Large intestine (tissue), 3 donors: ENCODE results near the gene TSPYL2. TPM values are rescaled to one million over a fixed set of nuclear protein-coding genes. Genes with fewer than 3 reads are reported as not detected.
A peak's percentile ranks its signal among the peaks of the same experiment; 100 is the strongest.

Source experiments
- DNase-seq, 2 donors: peaks; one replicate each; pipeline versions ENCODE4 v3.0.0 to v3.0.0-alpha.2; 2013
- H3K27ac ChIP-seq: one replicate; pipeline ENCODE4 v1.5.1; 2013; ENCODE audit warnings: low read length
- H3K27me3 ChIP-seq: 2 replicates; pipeline ENCODE4 v1.6.1; 2013; ENCODE audit warnings: low read length; ENCODE audit not compliant: control insufficient read depth, insufficient read depth
- H3K36me3 ChIP-seq: 2 replicates; pipeline ENCODE4 v1.6.1; 2013; ENCODE audit warnings: low read length; ENCODE audit not compliant: control insufficient read depth, insufficient read depth
- H3K4me1 ChIP-seq: one replicate; pipeline ENCODE4 v1.6.1; 2013; ENCODE audit warnings: low read length; ENCODE audit not compliant: control insufficient read depth, insufficient read depth
- H3K4me3 ChIP-seq: one replicate; pipeline ENCODE4 v1.5.1; 2013; ENCODE audit warnings: low read length
- H3K9me3 ChIP-seq: one replicate; pipeline ENCODE4 v1.6.1; 2013; ENCODE audit warnings: mild to moderate bottlenecking, low read depth, low read length, moderate library complexity; ENCODE audit not compliant: control insufficient read depth
- WGBS: methylation state at CpG from one replicate; pipeline ENCODE4 v1.1.5; 2013; ENCODE audit warnings: low lambda C conversion rate; ENCODE audit not compliant: insufficient coverage; 5-methylcytosine and 5-hydroxymethylcytosine counted together
- polyA plus RNA-seq: library from polyadenylated mRNA; unstranded; fragments of 120-200 nt; gene quantifications from one replicate; pipeline ENCODE4 v1.2.1, GENCODE V29; 2013

Gene TSPYL2
- polyA plus RNA-seq, 1 donor: 19.6 TPM

GRCh38 chrX:53056292-53056691 is 25.9 kb upstream of the TSPYL2 start:
- H3K36me3 ChIP-seq: no peaks in the 10 kb centered on the region
- no peak overlapping the region for H3K4me3 ChIP-seq
- WGBS: no CpG with 5 or more reads among the region's 5 CpGs
- DNase-seq: no peak
- no peaks in the 10 kb centered on the region for H3K4me1 ChIP-seq
- H3K9me3 ChIP-seq: no peaks in the 10 kb centered on the region
- H3K27ac ChIP-seq: no peak overlapping the region
- H3K27me3 ChIP-seq: no peaks in the 10 kb centered on the region

GRCh38 chrX:53065104-53065503 is 17.1 kb upstream of the TSPYL2 start:
- no peak overlapping the region for H3K4me3 ChIP-seq
- WGBS: 80% methylated on average over 1 of the region's 1 CpG
- H3K4me1 ChIP-seq: peaks cover 7% of the 10 kb centered on the region
- H3K36me3 ChIP-seq: no peaks in the 10 kb centered on the region
- no peak overlapping the region for H3K27ac ChIP-seq
- no peaks in the 10 kb centered on the region for H3K9me3 ChIP-seq
- H3K27me3 ChIP-seq: no peaks in the 10 kb centered on the region
- DNase-seq: no peak

- no CpG with 5 or more reads among the region's 10 CpGs for WGBS
- Histone ChIP-seq H3K27ac (no peak overlapping the region), H3K27me3 (no peaks in the 10 kb centered on the region), H3K9me3 (no peaks in the 10 kb centered on the region), H3K4me3 (no peak overlapping the region), H3K4me1 (no peaks in the 10 kb centered on the region), H3K36me3 (no peaks in the 10 kb centered on the region)
- DNase-seq: no peak
Observed at GRCh38 chrX:53071064-53071463, 11.1 kb upstream of the TSPYL2 start.

GRCh38 chrX:53071604-53072417 is 10.4 kb upstream of the TSPYL2 start:
- Histone ChIP-seq H3K4me1 (no peaks in the 10 kb centered on the region), H3K4me3 (peak overlapping the region; percentile 27), H3K36me3 (no peaks in the 10 kb centered on the region), H3K27me3 (no peaks in the 10 kb centered on the region), H3K9me3 (no peaks in the 10 kb centered on the region), H3K27ac (no peak overlapping the region)
- DNase-seq: peak; percentile 60 to 73
- WGBS: 0% methylated on average over 4 of the region's 31 CpGs

GRCh38 chrX:53072418-53073114 is 9.6 kb upstream of the TSPYL2 start:
- Histone ChIP-seq H3K36me3 (no peaks in the 10 kb centered on the region), H3K4me3 (no peak overlapping the region), H3K4me1 (no peaks in the 10 kb centered on the region), H3K27ac (no peak overlapping the region), H3K9me3 (no peaks in the 10 kb centered on the region), H3K27me3 (no peaks in the 10 kb centered on the region)
- no CpG with 5 or more reads among the region's 9 CpGs for WGBS
- no peak for DNase-seq

- Histone ChIP-seq H3K4me1 (no peaks in the 10 kb centered on the region), H3K27me3 (no peaks in the 10 kb centered on the region), H3K27ac (no peak overlapping the region), H3K9me3 (no peaks in the 10 kb centered on the region), H3K36me3 (no peaks in the 10 kb centered on the region), H3K4me3 (no peak overlapping the region)
- DNase-seq: no peak
- no CpG with 5 or more reads among the region's 6 CpGs for WGBS
Observed at GRCh38 chrX:53073115-53073586, 9.0 kb upstream of the TSPYL2 start.

GRCh38 chrX:53075011-53075410 is 7.2 kb upstream of the TSPYL2 start:
- no peak for DNase-seq
- WGBS: no CpG with 5 or more reads among the region's 7 CpGs

GRCh38 chrX:53076671-53077070 is 5.5 kb upstream of the TSPYL2 start:
- H3K27ac ChIP-seq: no peak overlapping the region
- no peaks in the 10 kb centered on the region for H3K9me3 ChIP-seq
- H3K4me1 ChIP-seq: no peaks in the 10 kb centered on the region
- no CpG with 5 or more reads among the region's 21 CpGs for WGBS
- no peak for DNase-seq
- no peaks in the 10 kb centered on the region for H3K27me3 ChIP-seq
- no peaks in the 10 kb centered on the region for H3K36me3 ChIP-seq
- no peak overlapping the region for H3K4me3 ChIP-seq

More at GRCh38 chrX:53075011-53075410, 7.2 kb upstream of the TSPYL2 start:
- Histone ChIP-seq H3K9me3 (no peaks in the 10 kb centered on the region), H3K4me1 (no peaks in the 10 kb centered on the region), H3K27ac (no peak overlapping the region), H3K36me3 (no peaks in the 10 kb centered on the region), H3K27me3 (no peaks in the 10 kb centered on the region), H3K4me3 (no peak overlapping the region)

GRCh38 chrX:53077207-53078197 is 4.7 kb upstream of the TSPYL2 start:
- no peaks in the 10 kb centered on the region for H3K4me1 ChIP-seq
- H3K9me3 ChIP-seq: no peaks in the 10 kb centered on the region
- H3K36me3 ChIP-seq: no peaks in the 10 kb centered on the region
- H3K27me3 ChIP-seq: no peaks in the 10 kb centered on the region
- H3K4me3 ChIP-seq: no peak overlapping the region
- no peak for DNase-seq
- no CpG with 5 or more reads among the region's 27 CpGs for WGBS
- H3K27ac ChIP-seq: no peak overlapping the region

GRCh38 chrX:53078943-53079342 is 3.2 kb upstream of the TSPYL2 start:
- Histone ChIP-seq H3K27me3 (no peaks in the 10 kb centered on the region), H3K36me3 (no peaks in the 10 kb centered on the region), H3K9me3 (no peaks in the 10 kb centered on the region), H3K4me3 (no peak overlapping the region), H3K4me1 (peaks cover 6% of the 10 kb centered on the region), H3K27ac (no peak overlapping the region)
- no peak for DNase-seq
- WGBS: no CpG with 5 or more reads among the region's 1 CpG
